H1 (cell line): ENCODE measurements around the gene ARL3. TPM values are rescaled to one million over a fixed set of nuclear protein-coding genes. Genes with fewer than 3 reads are reported as not detected.

Source experiments
- CTCF ChIA-PET: fragments of 300-600 bp; sonication (Branson Sonifier 250); formaldehyde crosslinking; loops from one replicate; lab custom pipeline; 2021; ENCODE audit not compliant: partially characterized antibody; lab: Charles Lee
- POLR2A ChIA-PET: fragments of 300-600 bp; sonication (Branson Sonifier 250); formaldehyde crosslinking; loops from one replicate; lab custom pipeline; 2021; ENCODE audit warnings: inconsistent platforms; ENCODE audit not compliant: partially characterized antibody; lab: Charles Lee
- DNase-seq, 2 experiments: peaks; one replicate each; pipeline versions ENCODE4 v3.0.0 to v3.0.0-alpha.2; 2010 to 2022; ENCODE audit warnings: low spot score in 2 of 2, low read depth in 1 of 2, mixed read lengths in 1 of 2
- FAIRE-seq: peaks from 2 replicates; lab custom pipeline; 2011; peaks lifted over from hg19 to GRCh38; lab: Jason Lieb, UNC
- H2AFZ ChIP-seq: 2 replicates; pipeline ENCODE4 v1.8.1; 2012; ENCODE audit warnings: low read length, inconsistent platforms
- H2AK5ac ChIP-seq: 2 replicates; pipeline ENCODE4 v1.6.1; 2013; ENCODE audit warnings: low read depth, low read length
- H2BK120ac ChIP-seq: replicated peaks from 2 replicates; pipeline ENCODE3; 2013; ENCODE audit warnings: low read depth, low read length, inconsistent platforms
- H2BK12ac ChIP-seq: 2 replicates; pipeline ENCODE4 v1.6.1; 2013; ENCODE audit warnings: low read depth, low read length
- H2BK15ac ChIP-seq: 2 replicates; pipeline ENCODE4 v1.6.1; 2013; ENCODE audit warnings: low read length
- H2BK20ac ChIP-seq: 2 replicates; pipeline ENCODE4 v1.6.1; 2013; ENCODE audit warnings: low read length
- H2BK5ac ChIP-seq: 2 replicates; pipeline ENCODE4 v1.6.1; 2013; ENCODE audit warnings: low read depth, low read length
- H3K14ac ChIP-seq: 2 replicates; pipeline ENCODE4 v1.6.1; 2013; ENCODE audit warnings: inconsistent platforms; ENCODE audit not compliant: insufficient read length
- H3K18ac ChIP-seq: 2 replicates; pipeline ENCODE4 v1.6.1; 2013; ENCODE audit warnings: low read length; ENCODE audit errors: extremely low read depth
- H3K23ac ChIP-seq: 2 replicates; pipeline ENCODE4 v1.6.1; 2013; ENCODE audit warnings: inconsistent platforms; ENCODE audit not compliant: insufficient read length
- H3K23me2 ChIP-seq: 2 replicates; pipeline ENCODE4 v1.6.1; 2013; ENCODE audit warnings: low read depth, low read length
- H3K27ac ChIP-seq: 2 replicates; pipeline ENCODE4 v1.6.1; 2011; ENCODE audit warnings: low read depth, low read length, inconsistent platforms
- H3K27me3 ChIP-seq, 4 experiments: replicated peaks in 1 of 4; 1 replicate in 1 of 4; 2 replicates in 3 of 4; pipeline versions ENCODE4 v1.6.1 to v1.8.1; 2011 to 2013; ENCODE audit warnings: low read length in 3 of 4, mild to moderate bottlenecking in 3 of 4, inconsistent platforms in 2 of 4, mixed read lengths in 2 of 4, moderate library complexity in 1 of 4; ENCODE audit not compliant: control insufficient read depth in 3 of 4, insufficient read depth in 3 of 4; ENCODE audit errors: extremely low read depth in 1 of 4
- H3K36me3 ChIP-seq, 4 experiments: 2 replicates each; pipeline versions ENCODE4 v1.6.1 to v1.8.1; 2011 to 2013; ENCODE audit warnings: mild to moderate bottlenecking in 4 of 4, low read length in 3 of 4, moderate library complexity in 2 of 4, control low read depth in 1 of 4, inconsistent platforms in 1 of 4; ENCODE audit not compliant: insufficient read depth in 4 of 4, control insufficient read depth in 2 of 4
- H3K4ac ChIP-seq: replicated peaks from 2 replicates; pipeline ENCODE3; 2013; ENCODE audit warnings: low read length, low read depth, mixed read lengths, inconsistent platforms; ENCODE audit not compliant: insufficient read length
- H3K4me1 ChIP-seq, 4 experiments: replicated peaks in 1 of 4; 1 replicate in 1 of 4; 2 replicates in 3 of 4; pipeline versions ENCODE4 v1.6.1 to v1.8.1; 2011 to 2013; ENCODE audit warnings: low read length in 3 of 4, inconsistent platforms in 2 of 4, mixed read lengths in 1 of 4; ENCODE audit not compliant: insufficient read depth in 4 of 4, control insufficient read depth in 3 of 4
- H3K4me2 ChIP-seq, 2 experiments: 2 replicates each; pipeline versions ENCODE4 v1.6.1 to v1.8.1; 2011 to 2013; ENCODE audit warnings: low read depth in 2 of 2, low read length in 2 of 2, control low read depth in 1 of 2, inconsistent platforms in 1 of 2, mild to moderate bottlenecking in 1 of 2; ENCODE audit not compliant: insufficient read depth in 1 of 2
- H3K4me3 ChIP-seq, 4 experiments: fragments of 200-600, 300-600 bp in 1 of 4; sonication (generic), shearing (Covaris generic), sonication (Bioruptor Twin) in 1 of 4; 2 replicates each; pipeline versions ENCODE4 v1.5.1 to v1.8.1; 2011 to 2016; ENCODE audit warnings: low read length in 4 of 4, low read depth in 3 of 4, control low read depth in 2 of 4, inconsistent platforms in 2 of 4, mild to moderate bottlenecking in 2 of 4, mixed read lengths in 1 of 4, moderate library complexity in 1 of 4; ENCODE audit not compliant: insufficient read depth in 2 of 4; ENCODE audit errors: extremely low read depth in 1 of 4
- H3K56ac ChIP-seq: replicated peaks from 2 replicates; pipeline ENCODE3; 2013; ENCODE audit warnings: low read depth, mild to moderate bottlenecking, mixed read lengths, low read length, inconsistent platforms; ENCODE audit not compliant: insufficient read length
- H3K79me1 ChIP-seq: 2 replicates; pipeline ENCODE4 v1.6.1; 2013; ENCODE audit warnings: low read depth, low read length, control low read depth
- H3K79me2 ChIP-seq, 2 experiments: 2 replicates each; pipeline versions ENCODE4 v1.6.1 to v1.8.1; 2012 to 2013; ENCODE audit warnings: low read length in 2 of 2, mild to moderate bottlenecking in 2 of 2, inconsistent platforms in 1 of 2; ENCODE audit not compliant: insufficient read depth in 2 of 2, control insufficient read depth in 1 of 2
- H3K9ac ChIP-seq, 4 experiments: replicated peaks in 1 of 4; 1 replicate in 1 of 4; 2 replicates in 3 of 4; pipeline versions ENCODE4 v1.6.1 to v1.8.1; 2011 to 2013; ENCODE audit warnings: low read depth in 3 of 4, low read length in 3 of 4, control low read depth in 2 of 4, mild to moderate bottlenecking in 2 of 4, moderate library complexity in 2 of 4, inconsistent platforms in 1 of 4; ENCODE audit errors: extremely low read depth in 1 of 4
- H3K9me3 ChIP-seq, 2 experiments: 2 replicates each; pipeline versions ENCODE4 v1.6.1 to v1.8.1; 2012 to 2013; ENCODE audit warnings: mild to moderate bottlenecking in 2 of 2, moderate library complexity in 2 of 2, control low read depth in 1 of 2, inconsistent platforms in 1 of 2, low read depth in 1 of 2, low read length in 1 of 2, mixed read lengths in 1 of 2; ENCODE audit not compliant: insufficient read depth in 2 of 2
- H4K20me1 ChIP-seq, 2 experiments: replicated peaks in 1 of 2; 2 replicates each; pipeline versions ENCODE3 to v1.8.1; 2011 to 2013; ENCODE audit warnings: inconsistent platforms in 2 of 2, low read length in 2 of 2, mild to moderate bottlenecking in 1 of 2; ENCODE audit not compliant: insufficient read depth in 2 of 2, control insufficient read depth in 1 of 2
- H4K5ac ChIP-seq: 2 replicates; pipeline ENCODE4 v1.6.1; 2013; ENCODE audit warnings: low read length, low read depth, mixed read lengths, inconsistent platforms; ENCODE audit not compliant: insufficient read length
- H4K8ac ChIP-seq: 2 replicates; pipeline ENCODE4 v1.8.0; 2013; ENCODE audit warnings: mild to moderate bottlenecking, moderate library complexity, low read length, inconsistent platforms; ENCODE audit not compliant: insufficient read depth; ENCODE audit errors: extremely low read depth
- H4K91ac ChIP-seq: replicated peaks from 2 replicates; pipeline ENCODE3; 2013; ENCODE audit warnings: low read length, mixed read lengths, inconsistent platforms; ENCODE audit not compliant: insufficient read length
- BACH1 ChIP-seq: IDR thresholded peaks from 2 replicates; pipeline ENCODE4 v1.6.1; 2012; ENCODE audit warnings: low read length, improper control_type of control experiment
- E2F6 ChIP-seq: IDR thresholded peaks from 2 replicates; pipeline ENCODE4 v1.6.1; 2012; ENCODE audit warnings: inconsistent platforms
- EZH2 ChIP-seq: fragments of 200-600 bp; sonication (generic); IDR thresholded peaks from 2 replicates; pipeline ENCODE4 v1.7.1; 2012; ENCODE audit warnings: low read depth, mild to moderate bottlenecking, moderate library complexity, low read length, inconsistent platforms; ENCODE audit not compliant: severe bottlenecking
- FOSL1 ChIP-seq: IDR thresholded peaks from 2 replicates; pipeline ENCODE4 v1.6.1; 2011; ENCODE audit warnings: mild to moderate bottlenecking, low read depth, low read length, moderate library complexity; ENCODE audit not compliant: insufficient read depth
- MAX ChIP-seq: IDR thresholded peaks from 2 replicates; pipeline ENCODE4 v1.6.1; 2012; ENCODE audit warnings: inconsistent platforms
- NRF1 ChIP-seq: IDR thresholded peaks from 2 replicates; pipeline ENCODE4 v1.6.1; 2011; ENCODE audit warnings: mild to moderate bottlenecking, low read depth, low read length, improper control_type of control experiment
- POLR2A ChIP-seq, 2 experiments: IDR thresholded peaks; 1 replicate in 1 of 2; 2 replicates in 1 of 2; pipeline ENCODE4 v1.6.1; 2011; ENCODE audit warnings: low read depth in 2 of 2, low read length in 2 of 2, mild to moderate bottlenecking in 2 of 2; ENCODE audit errors: control extremely low read depth in 1 of 2
- RNF2 ChIP-seq: fragments of 200-900, 300-1000 bp; sonication (generic); IDR thresholded peaks from 2 replicates; pipeline ENCODE4 v1.7.1; 2016; ENCODE audit warnings: borderline replicate concordance, low read depth, mild to moderate bottlenecking, antibody characterized with exemption, low read length; ENCODE audit not compliant: poor library complexity, severe bottlenecking; ENCODE audit errors: missing control alignments
- SRF ChIP-seq: IDR thresholded peaks from 2 replicates; pipeline ENCODE4 v1.6.1; 2011; ENCODE audit warnings: mild to moderate bottlenecking, low read depth, low read length, moderate library complexity
- SUZ12 ChIP-seq: fragments of 200-600 bp; sonication (generic); IDR thresholded peaks from 2 replicates; pipeline ENCODE4 v1.6.1; 2012; ENCODE audit warnings: mild to moderate bottlenecking, inconsistent platforms, low read length, moderate library complexity, mixed read lengths
- USF2 ChIP-seq: IDR thresholded peaks from 2 replicates; pipeline ENCODE4 v1.6.1; 2011; ENCODE audit warnings: low read length, improper control_type of control experiment
- WGBS, 2 experiments: shearing (Covaris generic) in 1 of 2; methylation state at CpG; one replicate each; pipeline versions ENCODE4 v1.1.6 to v1.1.7; 2013 to 2015; ENCODE audit warnings: low lambda C conversion rate in 2 of 2, mixed read lengths in 2 of 2, inconsistent platforms in 1 of 2, low coverage in 1 of 2, missing lambda C conversion rate in 1 of 2; ENCODE audit not compliant: insufficient replicate concordance in 2 of 2, insufficient coverage in 1 of 2, insufficient read length in 1 of 2; ENCODE audit errors: extremely low coverage in 1 of 2, missing lambda C conversion rate in 1 of 2; 5-methylcytosine and 5-hydroxymethylcytosine counted together
- polyA plus RNA-seq, 7 experiments: library from polyadenylated mRNA; depleted of rRNA in 3 of 7; stranded (reverse) in 5 of 7; unstranded in 2 of 7; fragments of >200 nt in 5 of 7; fragments of 200-250 nt in 2 of 7; gene quantifications; 1 replicate in 5 of 7; 2 replicates in 1 of 7; 4 replicates in 1 of 7; pipeline versions ENCODE4 v1.2.1 to v1.2.3, GENCODE V29; 2011 to 2013; ENCODE audit warnings: missing spikeins in 2 of 7, mixed read lengths in 2 of 7
- total RNA-seq: library from RNA; stranded (reverse); fragmentation: NEBNext Ultra II Directional; extraction: Animal tissue kit (Norgen Biotek cat#: 25700); gene quantifications from 2 replicates; pipeline ENCODE4 v1.2.1, GENCODE V29; 2021

Gene ARL3
- total and polyA plus RNA-seq, 2 of the 8 experiments (the other 6 are each of a cell fraction or from before 2014, with no cell fraction given) = 8.8 to 16.2 TPM

- WGBS, 2 experiments = 89% methylated on average over 4 of the region's 4 CpGs; no CpG with 5 or more reads in 1 of the 2 experiments
- POLR2A ChIA-PET = interaction anchor here (1.3 to 7.3 kb wide), 2 partner anchors 10 to 15 kb away, joined by 4 to 53 read pairs; no protein-coding TSS in a partner anchor
- H3K4me3 ChIP-seq = no peak overlapping the region
- no peak overlapping the region for H4K91ac ChIP-seq
- no peak overlapping the region for H3K4ac ChIP-seq
- H4K8ac ChIP-seq = no peak overlapping the region
- H3K4me1 ChIP-seq = peaks cover 0 to 4% (median 1%) of the 10 kb centered on the region in 4 experiments; a peak in 4 of 7 replicates
- no peak overlapping the region for H3K27ac ChIP-seq
- H4K5ac ChIP-seq = no peak overlapping the region
- no peak overlapping the region for H2BK12ac ChIP-seq
- H3K4me2 ChIP-seq = no peak overlapping the region
- H3K36me3 ChIP-seq = no peaks in the 10 kb centered on the region
- no peak overlapping the region for H3K18ac ChIP-seq
- H2BK15ac ChIP-seq = peak overlapping the region; percentile 88; the same call in 1 of the 2 replicates
- H3K23ac ChIP-seq = no peak overlapping the region
- CTCF ChIA-PET = interaction anchor here (0.5 to 1.9 kb wide), 12 partner anchors 11 to 327 kb away, joined by 3 to 10 read pairs (median 3); no protein-coding TSS in a partner anchor
- no peaks in the 10 kb centered on the region for H3K9me3 ChIP-seq
- no peak for DNase-seq
- no peak overlapping the region for H2AFZ ChIP-seq
- no peak overlapping the region; the same call in 1 of the 2 replicates for H2AK5ac ChIP-seq
- peaks cover 0 to 3% of the 10 kb centered on the region in 2 experiments for H4K20me1 ChIP-seq
- H3K14ac ChIP-seq = no peak overlapping the region
- no peak overlapping the region for H3K9ac ChIP-seq
- no peak overlapping the region for H2BK120ac ChIP-seq
- FAIRE-seq = no peak
- H3K23me2 ChIP-seq = peaks cover 8% of the 10 kb centered on the region; the same call in 1 of the 2 replicates
- H2BK5ac ChIP-seq = no peak overlapping the region
- H3K79me2 ChIP-seq = peaks cover 0 to 48% of the 10 kb centered on the region in 2 experiments; a peak in 2 of 4 replicates
- H3K56ac ChIP-seq = no peak overlapping the region
- no peaks in the 10 kb centered on the region for H3K27me3 ChIP-seq
- no peak overlapping the region for H2BK20ac ChIP-seq
- H3K79me1 ChIP-seq = no peaks in the 10 kb centered on the region; the same call in 1 of the 2 replicates
- TF ChIP-seq SRF (no peak), NRF1 (no peak), E2F6 (no peak), MAX (no peak), BACH1 (no peak), FOSL1 (no peak), SUZ12 (no peak), RNF2 (no peak), POLR2A (IDR thresholded peaks at IDR 0.05; ENCODE audit: control extremely low read depth in 1 of 2, low read depth in 2 of 2, low read length in 2 of 2) (no peak), EZH2 (no peak), USF2 (no peak)
Measured at GRCh38 chr10:102710609-102711008, 3.6 kb downstream of the ARL3 start.
